ENCODE results near the gene ZSCAN5B. TPM values are rescaled to one million over a fixed set of nuclear protein-coding genes. Genes with fewer than 3 reads are reported as not detected.
A peak's percentile ranks its signal among the peaks of the same experiment; 100 is the strongest.

The ZSCAN5B gene
- total and polyA plus RNA-seq, 2 of the 13 experiments (the other 11 are each of a cell fraction or from before 2014, with no cell fraction given) = not detected

GRCh38 chr19:56140583-56141416, 56.8 kb downstream of the ZSCAN5B start, which contains the start of gene ZNF444 (continued):
- no peak for TF ChIP-seq DDIT3 (CRISPR knock-in tag; IDR thresholded peaks at IDR 0.05)
- TF ChIP-seq ZNF547 (CRISPR knock-in tag; IDR thresholded peaks at IDR 0.05) = no peak
- no peak for TF ChIP-seq ZNF451 (CRISPR knock-in tag; IDR thresholded peaks at IDR 0.05)
- TF ChIP-seq ZNF432 (CRISPR knock-in tag; IDR thresholded peaks at IDR 0.05; ENCODE audit: borderline replicate concordance) = no peak
- no peak for TF ChIP-seq SNAPC4 (CRISPR knock-in tag; IDR thresholded peaks at IDR 0.05)
- TF ChIP-seq SIX1 (CRISPR knock-in tag; IDR thresholded peaks at IDR 0.05; ENCODE audit: borderline replicate concordance) = no peak
- TF ChIP-seq ZNF552 (CRISPR knock-in tag; IDR thresholded peaks at IDR 0.05; ENCODE audit: borderline replicate concordance) = no peak
- TF ChIP-seq KLF12 (CRISPR knock-in tag; IDR thresholded peaks at IDR 0.05; ENCODE audit: borderline replicate concordance) = no peak
- TF ChIP-seq YEATS2 (CRISPR knock-in tag; IDR thresholded peaks at IDR 0.05; ENCODE audit: borderline replicate concordance) = peak; percentile 83; the same call in 1 of the 2 replicates
- peak; percentile 81; the same call in 1 of the 2 replicates for TF ChIP-seq ZNF513 (CRISPR knock-in tag; conservative IDR thresholded peaks at IDR 0.05)
- no peak for TF ChIP-seq KLF6 (CRISPR knock-in tag; IDR thresholded peaks at IDR 0.05)
- no peak for TF ChIP-seq ZBTB3 (CRISPR knock-in tag; IDR thresholded peaks at IDR 0.05; ENCODE audit: borderline replicate concordance, low read depth)
- TF ChIP-seq STAT6 (CRISPR knock-in tag; IDR thresholded peaks at IDR 0.05; ENCODE audit: borderline replicate concordance) = peak; percentile 84; the same call in 1 of the 2 replicates
- no peak; the same call in 1 of the 2 replicates for TF ChIP-seq NCOR1 (IDR thresholded peaks at IDR 0.05; ENCODE audit: borderline replicate concordance, low read length)
- TF ChIP-seq ZNF563 (CRISPR knock-in tag; IDR thresholded peaks at IDR 0.05) = no peak
- peak; percentile 91 for TF ChIP-seq HNRNPL (IDR thresholded peaks at IDR 0.05; ENCODE audit: low read depth, low read length)
- TF ChIP-seq SOX13 (IDR thresholded peaks at IDR 0.05) = no peak
- TF ChIP-seq SOX13 (CRISPR knock-in tag; conservative IDR thresholded peaks at IDR 0.05 in 1 of 2, IDR thresholded peaks at IDR 0.05 in 1 of 2) = no peak; a peak in 1 of 4 replicates
- no peak for TF ChIP-seq ZNF678 (CRISPR knock-in tag; IDR thresholded peaks at IDR 0.05)
